Skin of body (tissue), 2 donors: ENCODE results near the gene TKTL1. TPM values are rescaled to one million over a fixed set of nuclear protein-coding genes. Genes with fewer than 3 reads are reported as not detected.

Source experiments
- DNase-seq: peaks from one replicate; lab custom pipeline; 2025; lab: John Stamatoyannopoulos, UW
- total RNA-seq: library from RNA; depleted of rRNA; stranded (reverse); fragments of >200 nt; gene quantifications from one replicate; pipeline ENCODE4 v1.2.3, GENCODE V29; 2014

The TKTL1 gene
- total RNA-seq, 1 donor from 2014 or later = 0.30 TPM

DNA sequence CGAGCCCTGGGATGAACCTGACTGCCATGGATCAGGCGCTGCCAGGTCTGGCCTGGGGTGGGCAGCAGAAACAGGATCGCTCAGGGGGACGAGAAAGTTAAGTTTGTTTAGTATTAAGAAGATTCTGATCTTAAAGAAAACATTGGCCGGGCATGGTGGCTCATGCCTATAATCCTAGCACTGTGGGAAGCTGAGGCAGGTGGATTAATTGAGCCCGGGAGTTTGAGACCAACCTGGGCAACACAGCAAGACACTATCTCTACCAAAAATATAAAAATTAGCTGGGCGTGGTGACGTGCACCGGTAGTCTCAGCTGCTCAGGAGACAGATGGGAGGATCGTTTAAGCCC, 79.5 kb downstream of the TKTL1 start:
- DNase-seq = no peak

DNA sequence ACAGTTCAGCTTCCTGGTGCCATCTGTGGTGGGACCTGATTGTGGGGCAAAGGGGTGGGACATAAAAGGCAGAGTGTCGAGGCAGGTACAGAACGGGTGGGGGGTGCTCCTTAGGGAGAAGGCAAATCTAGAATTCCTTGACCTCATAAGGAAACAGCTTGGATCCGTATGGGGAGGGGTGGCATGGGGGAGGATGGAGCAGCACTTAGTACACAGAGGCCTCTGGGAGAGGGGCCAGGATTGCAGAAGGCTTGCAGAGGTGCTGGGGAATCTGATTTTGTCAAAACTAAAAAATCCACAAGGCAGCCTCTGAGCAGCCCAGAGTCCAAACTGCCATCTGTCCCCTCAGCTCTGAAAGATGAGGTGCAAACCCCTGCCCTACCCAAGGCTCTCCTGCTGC, 81.2 kb downstream of the TKTL1 start:
- DNase-seq = no peak

GRCh38 chrX:154378059-154378798, 82.6 kb downstream of the TKTL1 start:
- no peak for DNase-seq

DNA sequence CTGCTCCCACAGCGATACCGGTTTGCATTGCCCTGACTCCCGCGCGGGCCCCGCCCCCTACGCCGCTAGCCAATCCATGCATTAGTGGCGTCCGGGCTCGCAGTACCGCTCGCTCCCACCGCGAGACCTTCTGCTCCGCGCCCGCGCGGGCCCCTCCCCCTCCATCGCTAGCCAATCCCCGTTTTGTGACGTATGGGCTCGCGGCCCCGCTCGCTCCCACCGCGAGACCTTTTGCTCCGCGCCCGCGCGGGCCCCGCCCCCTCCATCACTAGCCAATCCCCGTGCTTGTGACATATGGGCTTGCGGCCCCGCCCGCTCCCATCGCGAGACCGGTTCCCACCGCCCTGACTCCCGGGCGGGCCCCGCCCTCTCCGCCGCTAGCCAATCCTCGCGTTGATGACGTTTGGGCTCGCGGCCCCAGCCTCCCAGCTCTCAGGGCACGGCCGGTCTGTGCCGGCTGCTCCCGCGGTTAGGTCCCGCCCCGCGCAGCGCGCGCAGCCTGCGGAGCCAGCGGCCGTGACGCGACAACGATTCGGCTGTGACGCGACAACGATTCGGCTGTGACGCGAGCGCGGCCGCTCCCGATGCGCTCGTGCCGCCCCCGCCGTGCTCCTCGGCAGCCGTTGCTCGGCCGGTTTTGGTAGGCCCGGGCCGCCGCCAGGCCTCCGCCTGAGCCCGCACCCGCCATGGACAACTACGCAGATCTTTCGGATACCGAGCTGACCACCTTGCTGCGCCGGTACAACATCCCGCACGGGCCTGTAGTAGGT, 83.4 kb downstream of the TKTL1 start, which contains the start of gene EMD:
EMD (plus strand) TSS at position 497 of the 770 bp plus-strand sequence; CDS start at position 687, 190 bp downstream.
- DNase-seq = peak; percentile 99

GRCh38 chrX:154379569-154379951, 84.0 kb downstream of the TKTL1 start:
- no peak for DNase-seq

Other genes with a start within 250 kb of the TKTL1 start
- gene MECP2, start 198.1 kb upstream of the TKTL1 start, total RNA-seq = 22.2 TPM
- not detected for gene OPN1LW, start 151.6 kb upstream of the TKTL1 start, total RNA-seq
- gene OPN1MW, start 113.2 kb upstream of the TKTL1 start, total RNA-seq = not detected
- not detected for gene OPN1MW2, start 76.0 kb upstream of the TKTL1 start, total RNA-seq
- not detected for gene OPN1MW3, start 38.2 kb upstream of the TKTL1 start, total RNA-seq
- not detected for gene TEX28, start 671 bp upstream of the TKTL1 start, total RNA-seq
- 397 TPM for gene FLNA, start 78.8 kb downstream of the TKTL1 start, total RNA-seq
- gene EMD, start 83.5 kb downstream of the TKTL1 start, total RNA-seq = 24.0 TPM
- 3,686 TPM for gene RPL10, start 102.6 kb downstream of the TKTL1 start, total RNA-seq
- 10.8 TPM for gene DNASE1L1, start 113.5 kb downstream of the TKTL1 start, total RNA-seq
- 18.3 TPM for gene TAFAZZIN, start 115.7 kb downstream of the TKTL1 start, total RNA-seq
- gene ATP6AP1, start 132.9 kb downstream of the TKTL1 start, total RNA-seq = 30.3 TPM
- 58.2 TPM for gene GDI1, start 141.4 kb downstream of the TKTL1 start, total RNA-seq
- gene FAM50A, start 148.3 kb downstream of the TKTL1 start, total RNA-seq = 20.4 TPM
- 23.6 TPM for gene PLXNA3, start 162.5 kb downstream of the TKTL1 start, total RNA-seq
- 5.2 TPM for gene LAGE3, start 183.5 kb downstream of the TKTL1 start, total RNA-seq
- gene UBL4A, start 190.8 kb downstream of the TKTL1 start, total RNA-seq = 19.4 TPM
- gene SLC10A3, start 194.8 kb downstream of the TKTL1 start, total RNA-seq = 9.0 TPM
- gene FAM3A, start 220.4 kb downstream of the TKTL1 start, total RNA-seq = 13.7 TPM